GM12878 (cell line): ENCODE measurements around the gene EIF3D. TPM values are rescaled to one million over a fixed set of nuclear protein-coding genes. Genes with fewer than 3 reads are reported as not detected.

Experiments used
- ATF7 ChIP-seq: fragments of 450-650 bp; IDR thresholded peaks from 2 replicates; pipeline ENCODE4 v1.6.1; 2016; ENCODE audit warnings: low read depth, mild to moderate bottlenecking
- BMI1 ChIP-seq: fragments of 450-650 bp; IDR thresholded peaks from 2 replicates; pipeline ENCODE4 v1.6.1; 2016; ENCODE audit warnings: mild to moderate bottlenecking, moderate library complexity, borderline replicate concordance
- EP300 ChIP-seq, 2 experiments: fragments of 150-350 bp in 1 of 2; IDR thresholded peaks; 2 replicates each; pipeline ENCODE4 v1.6.1; 2011 to 2012; ENCODE audit warnings: low read depth in 2 of 2, low read length in 2 of 2, borderline replicate concordance in 1 of 2, improper control_type of control experiment in 1 of 2, inconsistent platforms in 1 of 2; ENCODE audit not compliant: control insufficient read depth in 1 of 2
- IKZF1 ChIP-seq: fragments of 450-650 bp; conservative IDR thresholded peaks from 2 replicates; pipeline ENCODE4 v1.6.1; 2017; ENCODE audit warnings: antibody characterized with exemption, mild to moderate bottlenecking
- IRF4 ChIP-seq: IDR thresholded peaks from 2 replicates; pipeline ENCODE4 v1.6.1; 2011; ENCODE audit warnings: low read depth, low read length
- KAT2A ChIP-seq: conservative IDR thresholded peaks from 2 replicates; pipeline ENCODE4 v1.6.1; 2011; ENCODE audit warnings: low read depth, low read length; ENCODE audit not compliant: control insufficient read depth
- MYC ChIP-seq: IDR thresholded peaks from 2 replicates; pipeline ENCODE4 v1.6.1; 2011; ENCODE audit warnings: mild to moderate bottlenecking, low read length, moderate library complexity, inconsistent platforms; ENCODE audit not compliant: insufficient read depth, insufficient replicate concordance, insufficient read length, severe bottlenecking
- NBN ChIP-seq: fragments of 450-650 bp; IDR thresholded peaks from 2 replicates; pipeline ENCODE4 v1.6.1; 2016
- NR2C2 ChIP-seq: IDR thresholded peaks from 2 replicates; pipeline ENCODE4 v1.6.1; 2011; ENCODE audit warnings: borderline replicate concordance, low read depth; ENCODE audit not compliant: control insufficient read depth, insufficient read length
- POU2F2 ChIP-seq: IDR thresholded peaks from 3 replicates; pipeline ENCODE4 v1.6.1; 2011; ENCODE audit warnings: low read depth, mild to moderate bottlenecking, low read length, borderline replicate concordance
- RBBP5 ChIP-seq: fragments of 200-600 bp; sonication (generic); conservative IDR thresholded peaks from 2 replicates; pipeline ENCODE4 v1.6.1; 2016
- RELB ChIP-seq: fragments of 450-650 bp; IDR thresholded peaks from 2 replicates; pipeline ENCODE4 v1.6.1; 2017; ENCODE audit warnings: low read depth, mild to moderate bottlenecking, moderate library complexity
- SMARCA5 ChIP-seq: fragments of 450-650 bp; IDR thresholded peaks from 2 replicates; pipeline ENCODE4 v1.6.1; 2017; ENCODE audit warnings: mild to moderate bottlenecking
- TCF12 ChIP-seq: IDR thresholded peaks from 2 replicates; pipeline ENCODE4 v1.6.1; 2011; ENCODE audit warnings: low read depth, mild to moderate bottlenecking, low read length
- USF1 ChIP-seq: IDR thresholded peaks from 2 replicates; pipeline ENCODE4 v1.6.1; 2011; ENCODE audit warnings: borderline replicate concordance, low read depth, mild to moderate bottlenecking, moderate library complexity, mixed read lengths, low read length; ENCODE audit not compliant: insufficient read depth; ENCODE audit errors: extremely low read length
- ZBTB4 ChIP-seq: fragments of 450-650 bp; formaldehyde crosslinking; IDR thresholded peaks from 2 replicates; pipeline ENCODE4 v1.4.0; 2022; ENCODE audit warnings: mild to moderate bottlenecking, moderate library complexity
- ZNF207 ChIP-seq: fragments of 450-650 bp; IDR thresholded peaks from 2 replicates; pipeline ENCODE4 v1.6.1; 2014; ENCODE audit warnings: antibody characterized with exemption, mild to moderate bottlenecking, borderline replicate concordance
- ZNF592 ChIP-seq: fragments of 450-650 bp; IDR thresholded peaks from 2 replicates; pipeline ENCODE4 v1.6.1; 2017; ENCODE audit warnings: mild to moderate bottlenecking, moderate library complexity
- ZSCAN29 ChIP-seq: fragments of 450-650 bp; IDR thresholded peaks from 2 replicates; pipeline ENCODE4 v1.6.1; 2017; ENCODE audit warnings: mild to moderate bottlenecking, moderate library complexity
- polyA plus RNA-seq, 11 experiments: library from polyadenylated mRNA; depleted of rRNA in 4 of 11; unstranded in 6 of 11; stranded (reverse) in 5 of 11; fragments of >200 nt; fragmentation: Nextera tagmentation in 4 of 11; fragmentation: Illumina TruSeq in 1 of 11; extraction: Ambion mirVana in 4 of 11; extraction: Trizol in 1 of 11; gene quantifications; 1 replicate in 1 of 11; 2 replicates in 10 of 11; pipeline versions ENCODE4 v1.2.1 to v1.2.3, GENCODE V29; 2011 to 2016; ENCODE audit warnings: inconsistent platforms in 2 of 11, missing spikeins in 2 of 11, low read depth in 1 of 11
- total RNA-seq, 4 experiments: library from RNA; depleted of rRNA in 3 of 4; stranded (reverse); fragments of >200 nt in 3 of 4; fragmentation: Illumina TruSeq in 1 of 4; extraction: Trizol in 1 of 4; gene quantifications; 2 replicates each; pipeline versions ENCODE4 v1.2.1 to v1.2.3, GENCODE V29; 2013 to 2021

Gene EIF3D
- total and polyA plus RNA-seq, 10 of the 15 experiments (the other 5 are each of a cell fraction or from before 2014, with no cell fraction given) = 240 to 558 (median 420) TPM

- TF ChIP-seq USF1 (no peak), MYC (no peak), EP300 (IDR thresholded peaks at IDR 0.05; ENCODE audit: borderline replicate concordance in 1 of 2, control insufficient read depth in 1 of 2, low read depth in 2 of 2, low read length in 2 of 2) (no peak), RELB (no peak), TCF12 (no peak), IRF4 (no peak), ZBTB4 (CRISPR knock-in tag) (no peak), NBN (0 out of 2 replicates have a peak, but pooled peaks have one; percentile 29), BMI1 (no peak), IKZF1 (no peak; the same call in 1 of the 2 replicates), ATF7 (no peak), SMARCA5 (peak; percentile 67; the same call in 1 of the 2 replicates), ZNF592 (no peak), ZSCAN29 (no peak), ZNF207 (0 out of 2 replicates have a peak, but pooled peaks have one; percentile 64), NR2C2 (no peak), RBBP5 (no peak), POU2F2 (no peak), KAT2A (no peak)
These were observed 58.6 kb downstream of the EIF3D start (continued) for GRCh38 chr22:36470162-36470993.
